Measurements from ENCODE around the gene RGSL1.

Gene RGSL1

GRCh38 chr1:182603646-182604174, 153.8 kb downstream of the RGSL1 start:
- no peaks in the 10 kb centered on the region for H3K27me3 ChIP-seq (replicated peaks; ENCODE audit: control insufficient read depth, insufficient read depth, low read length)
- H3K4me3 ChIP-seq (ENCODE audit: low read length): peak overlapping the region; percentile 80
- peak overlapping the region; percentile 68 for H3K9ac ChIP-seq (ENCODE audit: low read length)
- DNase-seq (ENCODE audit: low read depth): peak; percentile 25
- H3K36me3 ChIP-seq (ENCODE audit: control insufficient read depth, insufficient read depth, low read length, severe bottlenecking): peaks cover 15% of the 10 kb centered on the region
- no peaks in the 10 kb centered on the region for H3K9me3 ChIP-seq (ENCODE audit: control insufficient read depth, low read length)
- peaks cover 28% of the 10 kb centered on the region for H3K4me1 ChIP-seq (ENCODE audit: control insufficient read depth, insufficient read depth, low read length)

GRCh38 chr1:182604175-182605164, 154.5 kb downstream of the RGSL1 start, which contains the start of gene RGS16:
TSS of gene RGS16 (minus strand) at chr1:182604389. CDS start at chr1:182604259, 130 bp downstream.
- H3K4me3 ChIP-seq (ENCODE audit: low read length): peak within 1 kb of the TSS; percentile 80
- no peaks in the 10 kb centered on the region for H3K9me3 ChIP-seq (ENCODE audit: control insufficient read depth, low read length)
- peaks cover 15% of the 10 kb centered on the region for H3K36me3 ChIP-seq (ENCODE audit: control insufficient read depth, insufficient read depth, low read length, severe bottlenecking)
- H3K9ac ChIP-seq (ENCODE audit: low read length): peak within 1 kb of the TSS; percentile 68
- peaks cover 36% of the 10 kb centered on the region for H3K4me1 ChIP-seq (ENCODE audit: control insufficient read depth, insufficient read depth, low read length)
- DNase-seq (ENCODE audit: low read depth): peak; percentile 94
- no peaks in the 10 kb centered on the region for H3K27me3 ChIP-seq (replicated peaks; ENCODE audit: control insufficient read depth, insufficient read depth, low read length)

GRCh38 chr1:182607566-182607965, 157.6 kb downstream of the RGSL1 start:
- Histone ChIP-seq H3K9me3 (ENCODE audit: control insufficient read depth, low read length) (no peaks in the 10 kb centered on the region), H3K9ac (ENCODE audit: low read length) (no peak overlapping the region), H3K4me3 (ENCODE audit: low read length) (no peak overlapping the region), H3K4me1 (ENCODE audit: control insufficient read depth, insufficient read depth, low read length) (peaks cover 48% of the 10 kb centered on the region), H3K36me3 (ENCODE audit: control insufficient read depth, insufficient read depth, low read length, severe bottlenecking) (no peaks in the 10 kb centered on the region), H3K27me3 (replicated peaks; ENCODE audit: control insufficient read depth, insufficient read depth, low read length) (no peaks in the 10 kb centered on the region)
- DNase-seq (ENCODE audit: low read depth): no peak

- H3K36me3 ChIP-seq (ENCODE audit: control insufficient read depth, insufficient read depth, low read length, severe bottlenecking): no peaks in the 10 kb centered on the region
- peaks cover 41% of the 10 kb centered on the region for H3K4me1 ChIP-seq (ENCODE audit: control insufficient read depth, insufficient read depth, low read length)
- DNase-seq (ENCODE audit: low read depth): no peak
- H3K9me3 ChIP-seq (ENCODE audit: control insufficient read depth, low read length): no peaks in the 10 kb centered on the region
- no peaks in the 10 kb centered on the region for H3K27me3 ChIP-seq (replicated peaks; ENCODE audit: control insufficient read depth, insufficient read depth, low read length)
- H3K4me3 ChIP-seq (ENCODE audit: low read length): no peak overlapping the region
- no peak overlapping the region for H3K9ac ChIP-seq (ENCODE audit: low read length)
These were observed 158.3 kb downstream of the RGSL1 start for GRCh38 chr1:182608236-182608635.

GRCh38 chr1:182608845-182609610, 159.1 kb downstream of the RGSL1 start:
- Histone ChIP-seq H3K4me1 (ENCODE audit: control insufficient read depth, insufficient read depth, low read length) (peaks cover 37% of the 10 kb centered on the region), H3K36me3 (ENCODE audit: control insufficient read depth, insufficient read depth, low read length, severe bottlenecking) (no peaks in the 10 kb centered on the region), H3K4me3 (ENCODE audit: low read length) (no peak overlapping the region), H3K27me3 (replicated peaks; ENCODE audit: control insufficient read depth, insufficient read depth, low read length) (no peaks in the 10 kb centered on the region), H3K9me3 (ENCODE audit: control insufficient read depth, low read length) (no peaks in the 10 kb centered on the region), H3K9ac (ENCODE audit: low read length) (no peak overlapping the region)
- DNase-seq (ENCODE audit: low read depth): peak; percentile 27
